Measurements from ENCODE around the gene ANTXRL. TPM values are rescaled to one million over a fixed set of nuclear protein-coding genes. Genes with fewer than 3 reads are reported as not detected.
"Not testable (repeated sequence)": the region's sequence is repeated elsewhere in the genome, so short reads cannot be mapped to it uniquely, and the experiment has no call there.

Gene ANTXRL
- total RNA-seq, 4 donors from 2014 or later: not detected

DNA sequence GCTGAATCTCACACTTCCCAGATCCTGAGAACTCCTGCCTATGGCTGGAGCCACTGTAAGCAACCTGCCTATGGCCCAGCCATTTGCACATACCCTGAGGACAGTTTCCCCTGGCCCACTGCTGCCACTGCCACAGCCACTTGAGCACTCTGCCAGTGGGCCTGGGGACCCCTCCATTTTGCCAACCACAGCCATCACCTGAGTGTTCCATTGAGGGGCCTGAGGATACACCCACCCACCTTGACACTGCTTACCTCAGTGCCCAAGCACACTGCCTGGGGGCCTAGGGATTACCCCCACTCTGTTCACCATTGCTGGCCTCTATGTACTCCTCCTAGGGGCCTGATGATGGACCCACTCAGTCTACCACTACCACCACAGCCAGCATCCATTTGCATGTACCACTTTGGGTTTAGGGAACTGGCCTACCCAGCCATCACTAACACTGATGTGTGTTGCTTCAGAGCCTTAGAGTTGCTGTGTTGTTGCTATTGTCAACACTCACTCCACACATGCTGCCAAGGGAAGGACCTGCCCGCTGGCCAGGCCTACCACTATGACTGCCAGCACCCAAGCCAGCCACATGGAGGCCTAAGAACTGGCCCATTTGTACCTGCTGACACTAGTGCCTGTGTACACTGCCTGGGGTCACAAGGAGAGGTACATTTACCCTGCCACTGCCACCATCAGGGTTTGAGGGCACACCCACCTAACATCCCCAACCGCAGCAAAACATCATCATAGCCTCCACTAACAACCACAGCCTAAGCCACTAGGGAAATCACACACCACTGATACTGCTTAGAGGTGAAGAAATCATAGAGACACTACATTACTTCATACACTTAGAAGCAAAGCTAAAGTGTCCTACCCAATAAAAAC, 45.9 kb upstream of the ANTXRL start:
- no peaks in the 10 kb centered on the region for H3K36me3 ChIP-seq
- H3K4me1 ChIP-seq: no peaks in the 10 kb centered on the region
- peaks cover 0 to 18% (median 4%) of the 10 kb centered on the region in 4 donors for H3K9me3 ChIP-seq
- no peak for DNase-seq (ENCODE audit: low spot score in 2 of 2)
- H3K4me3 ChIP-seq: no peak overlapping the region
- no peaks in the 10 kb centered on the region for H3K27me3 ChIP-seq
- no peak for TF ChIP-seq POLR2A (IDR thresholded peaks at IDR 0.05)
- TF ChIP-seq, protein P1, sequence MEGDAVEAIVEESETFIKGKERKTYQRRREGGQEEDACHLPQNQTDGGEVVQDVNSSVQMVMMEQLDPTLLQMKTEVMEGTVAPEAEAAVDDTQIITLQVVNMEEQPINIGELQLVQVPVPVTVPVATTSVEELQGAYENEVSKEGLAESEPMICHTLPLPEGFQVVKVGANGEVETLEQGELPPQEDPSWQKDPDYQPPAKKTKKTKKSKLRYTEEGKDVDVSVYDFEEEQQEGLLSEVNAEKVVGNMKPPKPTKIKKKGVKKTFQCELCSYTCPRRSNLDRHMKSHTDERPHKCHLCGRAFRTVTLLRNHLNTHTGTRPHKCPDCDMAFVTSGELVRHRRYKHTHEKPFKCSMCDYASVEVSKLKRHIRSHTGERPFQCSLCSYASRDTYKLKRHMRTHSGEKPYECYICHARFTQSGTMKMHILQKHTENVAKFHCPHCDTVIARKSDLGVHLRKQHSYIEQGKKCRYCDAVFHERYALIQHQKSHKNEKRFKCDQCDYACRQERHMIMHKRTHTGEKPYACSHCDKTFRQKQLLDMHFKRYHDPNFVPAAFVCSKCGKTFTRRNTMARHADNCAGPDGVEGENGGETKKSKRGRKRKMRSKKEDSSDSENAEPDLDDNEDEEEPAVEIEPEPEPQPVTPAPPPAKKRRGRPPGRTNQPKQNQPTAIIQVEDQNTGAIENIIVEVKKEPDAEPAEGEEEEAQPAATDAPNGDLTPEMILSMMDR (IDR thresholded peaks at IDR 0.05): no peak
- TF ChIP-seq EP300 (IDR thresholded peaks at IDR 0.05): no peak
- WGBS, 2 donors: 90 to 100% methylated on average over 2 of the region's 2 CpGs
- H3K27ac ChIP-seq: no peak overlapping the region

DNA sequence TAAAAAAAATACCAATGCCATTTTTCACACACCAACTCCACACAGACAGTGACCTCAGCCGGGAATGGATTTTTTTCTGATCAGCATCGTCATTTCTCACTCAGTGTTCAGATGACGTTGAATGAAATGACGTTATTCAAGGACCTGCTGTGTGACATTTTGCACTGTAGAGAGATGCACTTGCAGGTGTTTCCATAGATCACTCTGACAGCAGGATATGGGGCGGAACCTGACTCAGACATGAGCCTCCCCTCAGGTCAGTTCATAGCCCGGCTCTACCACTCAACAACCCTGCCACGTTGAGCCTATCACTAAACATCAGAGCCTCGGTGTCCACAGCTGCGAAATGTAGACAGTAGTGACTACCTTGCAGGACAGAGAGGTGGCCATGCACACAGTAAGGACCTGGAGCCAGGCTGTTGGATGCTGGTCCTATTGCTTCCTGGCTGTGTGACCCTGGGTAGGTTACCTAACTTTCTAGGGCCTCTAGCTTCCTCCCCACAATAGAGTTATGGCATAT, 41.4 kb upstream of the ANTXRL start:
- DNase-seq (ENCODE audit: low spot score in 2 of 2): no peak
- H3K36me3 ChIP-seq: no peaks in the 10 kb centered on the region

DNA sequence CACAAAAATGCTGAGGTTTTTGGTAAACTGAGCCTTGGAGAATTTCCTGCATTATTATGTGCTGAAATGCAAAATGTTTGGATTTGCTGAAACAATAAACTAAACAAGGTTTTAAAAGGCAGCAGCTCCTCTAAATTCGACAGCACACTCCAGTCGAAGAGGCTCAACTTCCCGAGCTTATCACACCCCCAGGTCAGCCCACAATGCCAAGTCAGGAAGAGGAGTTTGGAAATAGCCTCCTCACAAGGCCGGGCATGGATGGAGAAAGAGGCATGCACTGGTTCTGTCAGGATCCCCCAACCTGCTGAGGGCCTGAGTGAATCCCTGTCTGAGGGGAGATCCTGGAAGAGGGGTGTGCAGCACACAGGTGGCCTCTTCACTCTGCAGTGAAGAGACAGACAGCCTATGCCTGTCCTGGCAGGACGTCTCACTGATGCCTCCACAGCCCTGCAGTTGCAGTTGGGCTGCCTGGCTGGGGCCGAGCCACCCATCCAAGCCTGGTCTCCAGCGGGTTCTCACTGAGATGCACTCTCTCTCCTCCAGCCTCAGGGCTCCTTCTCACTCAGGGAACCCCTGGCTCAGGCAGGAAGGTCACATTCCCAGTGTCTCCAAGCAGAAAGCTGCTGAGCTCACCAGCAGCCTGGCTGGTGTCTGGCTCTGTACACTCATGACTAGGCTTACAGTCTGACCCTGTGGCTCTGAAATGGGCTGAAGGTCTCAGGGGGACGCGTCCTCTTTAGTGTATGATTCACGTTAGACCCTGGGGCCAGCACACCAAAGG, 40.2 kb upstream of the ANTXRL start:
- H3K4me1 ChIP-seq; H3K27ac ChIP-seq; H3K36me3 ChIP-seq; H3K4me3 ChIP-seq; DNase-seq (ENCODE audit: low spot score in 2 of 2); H3K27me3 ChIP-seq: not testable (repeated sequence)
- WGBS, 2 donors: 74 to 82% methylated on average over 9 of the region's 10 CpGs
- peaks cover 0 to 14% (median 3%) of the 10 kb centered on the region in 4 donors for H3K9me3 ChIP-seq

More for the DNA sequence above, 41.4 kb upstream of the ANTXRL start:
- TF ChIP-seq POLR2A (IDR thresholded peaks at IDR 0.05) (no peak), EP300 (IDR thresholded peaks at IDR 0.05) (no peak)
- TF ChIP-seq, protein P1 (IDR thresholded peaks at IDR 0.05): no peak
- Histone ChIP-seq H3K9me3 (peaks cover 0 to 18% (median 4%) of the 10 kb centered on the region in 4 donors), H3K27ac (no peak overlapping the region), H3K4me1 (no peaks in the 10 kb centered on the region), H3K27me3 (no peaks in the 10 kb centered on the region), H3K4me3 (no peak overlapping the region)
- 88 to 89% methylated on average over 9 of the region's 9 CpGs for WGBS, 2 donors

DNA sequence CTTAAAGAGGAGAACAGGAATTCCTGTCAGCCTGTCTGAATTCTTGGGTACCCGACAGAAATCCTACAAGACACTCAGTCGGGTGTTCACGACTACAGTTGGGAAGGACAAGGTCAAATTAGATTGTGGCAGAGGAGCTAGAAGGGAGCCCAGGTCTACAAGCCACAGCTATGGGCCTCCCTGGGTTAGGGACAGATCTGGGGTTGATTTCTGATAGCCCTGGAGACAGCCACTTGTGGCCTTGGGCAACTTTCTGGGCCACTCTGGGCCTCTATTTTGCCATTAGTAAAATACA, 39.7 kb upstream of the ANTXRL start:
- H3K9me3 ChIP-seq: peaks cover 0 to 10% (median 2%) of the 10 kb centered on the region in 4 donors
- H3K36me3 ChIP-seq: no peaks in the 10 kb centered on the region
- no peaks in the 10 kb centered on the region for H3K4me1 ChIP-seq
- H3K27me3 ChIP-seq: no peaks in the 10 kb centered on the region
- no peak overlapping the region for H3K4me3 ChIP-seq
- no peak for DNase-seq (ENCODE audit: low spot score in 2 of 2)
- 86 to 94% methylated on average over 3 of the region's 3 CpGs for WGBS, 2 donors
- TF ChIP-seq EP300 (IDR thresholded peaks at IDR 0.05): no peak
- TF ChIP-seq, protein P1 (IDR thresholded peaks at IDR 0.05): no peak
- TF ChIP-seq POLR2A (IDR thresholded peaks at IDR 0.05): no peak
- no peak overlapping the region for H3K27ac ChIP-seq

DNA sequence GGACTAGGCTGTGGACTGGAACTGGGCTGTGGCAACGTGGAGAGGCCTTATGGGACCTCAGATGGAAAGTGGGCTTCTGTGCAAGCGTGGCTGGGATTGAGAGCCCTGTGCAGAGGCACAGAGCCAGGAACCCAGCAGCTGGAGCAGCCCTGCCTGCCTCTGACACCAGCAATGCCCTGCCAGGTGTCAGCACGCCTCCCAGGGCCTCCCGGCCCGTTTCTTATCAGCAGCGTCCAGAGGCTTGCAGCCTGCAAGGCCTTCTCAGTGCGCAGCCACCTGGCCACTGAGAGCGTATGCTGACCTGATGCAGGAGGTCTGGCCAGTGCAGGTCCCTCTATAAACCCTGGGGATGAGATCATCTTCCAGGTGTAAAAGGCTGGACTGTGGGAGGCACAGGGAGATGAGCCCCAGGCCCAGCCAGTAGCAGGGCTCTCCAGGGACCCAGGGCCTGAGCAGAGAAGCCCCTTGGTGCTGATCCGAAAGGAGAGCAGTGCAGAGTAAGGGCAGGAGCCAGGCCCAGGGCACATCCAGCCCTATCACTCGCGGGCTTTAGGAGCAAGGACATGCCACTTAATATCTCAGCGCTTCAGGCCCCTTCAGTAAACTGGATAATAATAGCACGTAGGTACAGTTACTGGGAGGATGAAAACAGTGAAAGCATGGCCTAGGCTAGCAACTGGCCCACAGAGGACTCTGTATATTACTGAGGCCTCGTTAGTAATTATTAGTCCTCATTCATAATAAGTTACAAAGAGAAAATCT, 38.8 kb upstream of the ANTXRL start:
- Histone ChIP-seq H3K36me3 (no peaks in the 10 kb centered on the region), H3K27me3 (no peaks in the 10 kb centered on the region), H3K4me3 (no peak overlapping the region), H3K27ac (no peak overlapping the region), H3K9me3 (peaks cover 0 to 2% (median 0%) of the 10 kb centered on the region in 4 donors), H3K4me1 (no peaks in the 10 kb centered on the region)
- TF ChIP-seq EP300 (IDR thresholded peaks at IDR 0.05) (no peak), POLR2A (IDR thresholded peaks at IDR 0.05) (no peak)
- TF ChIP-seq, protein P1 (IDR thresholded peaks at IDR 0.05): no peak
- WGBS, 2 donors: 79 to 87% methylated on average over 14 of the region's 14 CpGs
- DNase-seq (ENCODE audit: low spot score in 2 of 2): no peak

All from tibial nerve (tissue), 4 donors.